GM18517 (cell line): ENCODE data around the gene S100PBP.

ENCODE experiments used
- ATAC-seq: cut with Tn5 transposase; IDR thresholded peaks from one replicate; pipeline ENCODE4 v1.9.1; 2021; ENCODE audit warnings: mild to moderate bottlenecking, moderate library complexity; ENCODE audit not compliant: unreplicated experiment

Gene S100PBP

GRCh38 chr1:32817159-32817814 lies at the start of gene S100PBP, which contains the start of gene YARS1:
TSS of gene S100PBP (plus strand) at chr1:32817653. CDS start at chr1:32826100, 8,447 bp downstream.
TSS of gene YARS1 (minus strand) at chr1:32817358. CDS start at chr1:32817244, 114 bp downstream.
- peak; percentile 79 for ATAC-seq

DNA sequence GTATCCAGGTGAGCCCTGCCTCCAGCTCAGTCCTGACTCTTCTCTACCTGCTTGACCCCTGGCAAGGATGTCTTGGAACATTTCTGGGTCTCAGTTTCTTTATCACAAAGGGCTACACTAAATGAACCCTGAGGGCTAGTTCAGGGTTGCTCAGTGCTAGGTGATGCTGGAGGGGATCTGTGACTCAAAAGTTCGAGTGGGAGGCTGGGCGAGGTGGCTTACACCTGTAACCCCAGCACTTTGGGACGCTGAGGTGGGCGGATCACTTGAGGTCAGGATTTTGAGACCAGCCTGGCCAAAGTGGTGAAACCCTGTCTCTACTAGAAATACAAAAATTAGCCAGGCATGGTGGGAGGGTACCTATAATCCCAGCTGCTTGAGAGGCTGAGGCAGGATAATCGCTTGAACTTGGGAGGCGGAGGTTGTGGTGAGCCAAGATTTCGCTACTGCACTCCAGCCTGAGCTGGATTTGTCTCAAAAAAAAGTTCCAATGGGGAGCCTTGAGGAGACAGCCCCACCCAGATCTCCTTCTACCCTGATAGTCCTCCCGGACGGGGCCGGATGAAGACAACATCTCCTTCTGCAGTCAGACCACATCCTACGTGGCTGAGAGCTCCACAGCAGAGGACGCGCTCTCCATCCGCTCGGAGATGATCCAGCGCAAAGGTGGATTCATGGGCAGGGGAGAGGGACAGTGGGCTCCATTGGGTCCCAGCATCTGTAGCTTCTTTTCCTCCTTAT lies 49.2 kb upstream of the S100PBP start:
- ATAC-seq, result no peak

GRCh38 chr1:32769524-32770220 lies 47.8 kb upstream of the S100PBP start:
- no peak for ATAC-seq

DNA sequence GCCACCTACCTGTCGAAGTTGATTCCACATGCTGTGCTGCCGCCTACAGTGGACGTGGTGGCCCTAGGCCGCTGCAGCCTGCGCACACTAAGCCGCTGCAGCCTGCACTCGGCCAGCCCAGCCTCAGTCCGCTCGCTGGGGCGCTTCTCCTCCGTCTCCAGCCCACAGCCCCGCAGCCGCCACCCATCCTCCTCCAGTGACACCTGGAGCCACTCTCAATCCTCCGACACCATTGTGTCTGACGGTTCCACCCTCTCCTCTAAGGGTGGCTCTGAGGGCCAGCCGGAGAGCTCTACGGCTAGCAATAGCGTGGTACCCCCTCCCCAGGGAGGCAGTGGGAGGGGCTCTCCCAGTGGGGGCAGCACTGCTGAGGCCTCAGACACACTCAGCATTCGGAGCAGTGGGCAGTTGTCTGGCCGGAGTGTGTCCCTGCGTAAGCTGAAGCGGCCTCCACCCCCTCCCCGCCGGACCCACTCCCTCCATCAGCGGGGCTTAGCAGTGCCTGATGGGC lies 47.2 kb upstream of the S100PBP start:
- no peak for ATAC-seq

DNA sequence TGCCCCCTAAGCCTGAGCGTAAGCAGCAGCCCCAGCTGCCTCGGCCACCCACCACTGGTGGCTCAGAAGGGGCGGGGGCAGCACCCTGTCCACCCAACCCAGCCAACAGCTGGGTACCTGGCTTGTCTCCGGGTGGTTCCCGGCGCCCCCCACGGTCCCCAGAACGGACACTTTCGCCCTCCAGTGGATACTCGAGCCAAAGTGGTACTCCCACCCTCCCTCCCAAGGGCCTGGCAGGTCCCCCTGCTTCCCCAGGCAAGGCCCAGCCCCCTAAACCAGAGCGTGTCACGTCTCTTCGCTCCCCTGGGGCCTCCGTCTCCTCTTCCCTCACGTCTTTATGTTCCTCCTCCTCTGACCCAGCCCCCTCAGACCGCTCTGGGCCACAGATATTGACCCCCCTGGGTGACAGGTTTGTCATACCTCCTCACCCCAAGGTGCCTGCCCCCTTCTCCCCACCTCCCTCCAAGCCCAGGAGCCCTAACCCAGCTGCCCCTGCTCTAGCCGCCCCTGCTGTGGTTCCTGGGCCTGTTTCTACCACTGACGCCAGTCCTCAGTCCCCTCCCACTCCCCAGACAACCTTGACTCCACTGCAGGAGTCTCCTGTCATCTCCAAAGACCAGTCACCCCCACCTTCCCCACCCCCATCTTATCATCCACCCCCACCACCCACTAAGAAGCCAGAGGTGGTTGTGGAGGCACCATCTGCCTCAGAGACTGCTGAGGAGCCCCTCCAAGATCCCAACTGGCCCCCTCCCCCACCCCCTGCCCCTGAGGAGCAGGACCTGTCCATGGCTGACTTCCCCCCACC lies 46.5 kb upstream of the S100PBP start:
- ATAC-seq, result no peak

GRCh38 chr1:32771561-32772280 lies 45.7 kb upstream of the S100PBP start:
- ATAC-seq, result no peak

GRCh38 chr1:32772281-32773017 lies 45.0 kb upstream of the S100PBP start:
- no peak for ATAC-seq

GRCh38 chr1:32773018-32773763 lies 44.3 kb upstream of the S100PBP start:
- no peak for ATAC-seq

GRCh38 chr1:32773764-32774463 lies 43.5 kb upstream of the S100PBP start:
- no peak for ATAC-seq

- no peak for ATAC-seq
Measured at GRCh38 chr1:32774464-32774808, 43.0 kb upstream of the S100PBP start.

DNA sequence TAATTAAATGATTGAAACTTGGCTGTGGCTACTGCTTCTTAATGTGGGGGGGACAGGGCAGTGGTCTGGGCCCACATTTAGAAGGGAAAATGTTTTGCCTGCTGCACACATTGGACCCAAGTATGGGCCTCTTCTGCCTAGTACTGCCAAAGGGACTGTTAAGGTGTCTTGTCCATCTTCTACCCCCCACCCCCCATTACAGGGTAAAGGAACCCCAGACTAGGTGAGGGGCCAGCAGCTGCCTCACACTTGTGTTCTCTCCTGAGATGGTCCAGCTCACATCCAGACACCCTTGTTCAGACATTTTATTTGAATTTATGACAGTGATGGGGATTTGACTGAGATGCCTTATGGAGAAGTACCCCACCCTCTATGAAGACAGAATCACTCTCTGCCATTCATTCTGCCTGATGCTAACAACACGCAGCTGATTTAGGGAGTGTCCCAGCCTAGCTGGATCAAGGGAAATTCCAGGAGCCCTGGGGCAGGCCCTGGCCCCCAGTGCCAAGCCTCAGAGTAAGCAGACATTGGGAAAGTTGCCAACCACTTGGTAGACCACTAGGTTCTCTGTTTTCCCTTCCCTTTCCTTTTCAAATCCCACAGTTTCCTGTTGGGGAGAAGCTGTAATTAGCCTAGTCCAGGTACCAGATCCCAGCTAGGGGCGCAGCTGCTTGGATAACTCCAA lies 42.4 kb upstream of the S100PBP start:
- no peak for ATAC-seq

DNA sequence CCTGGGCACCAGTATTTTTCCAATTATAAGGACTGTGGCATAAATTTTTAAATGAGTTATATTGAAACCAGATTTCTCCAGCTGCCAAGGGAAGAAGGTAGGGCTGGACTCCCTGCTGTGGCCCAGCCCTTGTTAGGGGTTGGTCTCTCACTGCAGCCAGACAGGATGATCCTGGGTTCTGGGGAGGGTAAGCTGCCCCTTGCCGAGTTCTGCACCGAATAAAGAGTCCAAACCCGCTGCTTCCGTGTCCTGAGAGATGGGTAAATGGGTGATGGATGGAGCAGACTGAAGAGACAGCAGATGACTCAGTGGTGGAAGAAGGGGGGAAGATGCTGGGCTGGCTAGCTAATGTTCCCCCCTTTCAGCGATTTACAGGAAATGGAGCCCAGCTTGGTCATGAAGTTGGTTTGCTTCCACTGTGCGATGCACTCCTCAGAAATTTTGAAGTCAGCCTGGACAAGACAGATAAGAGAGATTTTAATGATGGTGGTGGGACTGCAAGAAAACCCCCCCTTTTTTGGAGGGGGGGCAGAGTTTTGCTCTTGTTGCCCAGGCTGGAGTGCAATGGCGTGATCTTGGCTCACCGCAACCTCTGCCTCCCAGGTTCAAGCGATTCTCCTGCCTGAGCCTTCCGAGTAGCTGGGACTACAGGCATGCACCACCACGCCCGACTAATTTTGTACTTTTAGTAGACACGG lies 41.7 kb upstream of the S100PBP start:
- ATAC-seq, result no peak

- ATAC-seq, result no peak
Measured at GRCh38 chr1:32779242-32779641, 38.2 kb upstream of the S100PBP start.

DNA sequence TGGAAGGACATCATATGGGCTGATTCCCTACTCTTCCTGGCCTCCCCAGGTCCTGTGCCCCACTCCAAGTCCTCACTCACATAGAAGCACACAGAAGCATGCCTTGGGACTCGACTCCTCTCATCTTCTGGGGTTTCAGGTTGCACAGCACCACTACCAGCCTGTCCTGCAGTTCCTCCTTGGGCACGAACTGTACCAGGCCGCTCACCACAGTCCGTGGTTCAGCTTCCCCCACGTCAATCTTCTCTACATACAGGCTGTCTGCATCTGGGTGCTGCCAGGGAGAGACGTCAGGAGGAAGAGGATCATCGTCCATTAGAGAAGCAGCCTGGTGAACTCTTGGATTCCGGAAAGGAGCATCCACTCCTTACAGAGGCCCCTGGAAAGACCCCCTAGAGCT lies 37.4 kb upstream of the S100PBP start:
- no peak for ATAC-seq

DNA sequence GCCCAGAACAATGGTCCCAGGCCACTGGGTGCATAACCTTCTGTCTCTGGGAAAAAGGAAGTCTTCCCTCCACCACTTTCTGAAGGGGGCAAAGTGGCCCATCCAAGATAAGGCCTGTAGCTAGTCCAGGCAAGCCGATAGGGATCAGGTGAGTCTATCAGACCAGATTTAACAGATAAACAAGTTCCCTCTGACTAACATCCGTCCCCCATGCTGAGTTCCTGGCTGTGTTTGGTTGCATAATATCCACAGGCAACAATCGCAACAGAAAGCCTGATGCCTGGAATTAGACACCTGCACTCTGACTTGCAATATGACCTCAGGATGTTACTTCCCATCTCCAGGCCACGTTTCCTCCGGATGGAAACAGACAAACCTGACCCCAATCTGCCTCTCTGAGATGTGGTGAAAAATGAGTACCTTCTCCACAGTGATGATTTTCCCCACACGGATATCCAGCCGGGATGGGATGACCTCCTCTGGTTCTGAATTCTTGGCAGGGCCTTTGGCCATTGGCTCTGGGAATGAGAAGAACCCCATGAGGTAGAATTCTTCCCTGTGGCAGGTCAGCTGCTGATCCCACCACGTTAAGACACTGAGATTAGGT lies 36.7 kb upstream of the S100PBP start:
- no peak for ATAC-seq

GRCh38 chr1:32782086-32782485 lies 35.4 kb upstream of the S100PBP start:
- no peak for ATAC-seq

- no peak for ATAC-seq
Measured at GRCh38 chr1:32783851-32784250, 33.6 kb upstream of the S100PBP start.
